A549 treated with GW870086 at 1 μM for 4 hours (cell line): Measurements from ENCODE around the gene ADORA1. TPM values are rescaled to one million over a fixed set of nuclear protein-coding genes. Genes with fewer than 3 reads are reported as not detected.

Experiments used
- total RNA-seq: library from RNA; stranded (reverse); fragments of 200-300 nt; extraction: Qiagen RNA extraction; gene quantifications from 5 replicates; pipeline ENCODE4 v1.2.3, GENCODE V29; 2022; ENCODE audit warnings: low read depth

The ADORA1 gene
- total RNA-seq = 0.58 to 1.2 TPM (median 0.80 TPM) in 5 replicates

DNA sequence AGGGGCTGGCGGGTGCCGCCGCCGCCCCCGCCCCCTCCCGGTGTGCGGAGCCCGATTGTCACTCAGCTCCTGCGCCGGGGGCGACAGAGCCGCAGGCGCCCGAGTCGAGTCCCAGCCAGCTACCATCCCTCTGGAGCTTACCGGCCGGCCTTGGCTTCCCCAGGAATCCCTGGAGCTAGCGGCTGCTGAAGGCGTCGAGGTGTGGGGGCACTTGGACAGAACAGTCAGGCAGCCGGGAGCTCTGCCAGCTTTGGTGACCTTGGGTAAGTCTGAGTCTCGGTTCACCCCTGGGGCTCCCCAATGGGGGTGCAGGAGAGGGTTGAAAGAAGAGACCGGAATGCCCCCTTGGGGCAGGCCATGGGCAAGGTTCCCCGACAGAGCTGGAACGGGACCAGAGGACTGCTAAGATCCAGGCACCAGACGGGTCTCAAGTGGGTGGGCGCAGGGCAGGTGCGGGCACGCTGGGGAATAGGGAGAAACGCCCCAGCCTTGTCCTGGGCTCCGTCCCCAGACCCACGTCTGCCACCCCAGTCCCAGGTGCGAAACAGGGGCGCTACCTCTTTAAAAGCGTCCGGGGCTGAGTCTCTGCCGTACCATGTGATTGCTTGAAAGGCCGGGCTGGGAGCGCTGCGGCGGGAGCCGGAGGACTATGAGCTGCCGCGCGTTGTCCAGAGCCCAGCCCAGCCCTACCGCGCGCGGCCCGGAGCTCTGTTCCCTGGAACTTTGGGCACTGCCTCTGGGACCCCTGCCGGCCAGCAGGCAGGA is at the start of gene ADORA1:
TSS of gene ADORA1 (plus strand) at position 61 of the 765 bp plus-strand sequence. CDS start 1,116 bp downstream, outside the sequence.

DNA sequence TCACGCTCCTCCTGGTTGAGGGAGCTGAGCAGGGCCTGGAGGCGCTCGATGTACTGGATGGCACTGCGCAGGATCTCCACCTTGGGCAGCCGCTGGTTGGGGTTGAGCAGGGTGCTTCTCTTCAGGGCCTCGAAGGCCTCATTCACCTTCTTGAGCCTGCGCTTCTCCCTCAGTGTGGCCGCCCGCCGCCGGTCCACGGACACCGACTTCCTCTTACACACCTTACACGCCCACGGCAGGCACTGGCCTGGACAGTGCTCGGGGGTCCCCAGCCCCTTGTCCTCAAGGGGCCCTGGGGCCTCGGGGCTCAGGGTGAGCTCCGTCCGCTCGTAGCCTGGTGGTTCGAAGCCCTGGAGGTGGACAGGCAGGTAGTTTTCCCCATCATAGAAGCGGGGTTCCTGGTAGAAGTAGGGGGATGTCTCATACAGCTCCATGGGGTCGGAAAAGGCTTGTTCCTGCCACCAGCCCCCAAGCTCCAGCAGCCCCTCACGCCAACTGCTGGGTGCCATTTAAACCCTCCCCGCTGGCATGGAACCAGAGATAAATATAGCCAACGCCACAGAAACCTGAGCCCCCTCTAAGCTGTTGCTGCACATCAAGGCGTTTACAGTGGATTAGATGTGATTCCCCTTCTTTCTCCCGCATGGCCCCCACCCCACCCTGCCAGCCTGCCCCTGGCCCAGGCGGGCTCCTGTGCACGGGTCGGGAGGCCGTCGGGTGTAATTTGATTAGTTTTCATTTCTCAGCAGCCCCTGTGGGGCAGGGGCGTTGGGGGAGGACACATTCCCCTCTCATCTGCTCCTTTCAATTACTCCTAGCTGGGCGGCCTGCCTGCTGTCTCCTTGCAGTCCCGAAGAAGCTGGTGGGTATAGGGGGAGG is 41.8 kb upstream of the ADORA1 start, which contains the start of gene MYOG:
TSS of gene MYOG (minus strand) at position 485 of the 879 bp plus-strand sequence. CDS start at position 434, 51 bp downstream.

DNA sequence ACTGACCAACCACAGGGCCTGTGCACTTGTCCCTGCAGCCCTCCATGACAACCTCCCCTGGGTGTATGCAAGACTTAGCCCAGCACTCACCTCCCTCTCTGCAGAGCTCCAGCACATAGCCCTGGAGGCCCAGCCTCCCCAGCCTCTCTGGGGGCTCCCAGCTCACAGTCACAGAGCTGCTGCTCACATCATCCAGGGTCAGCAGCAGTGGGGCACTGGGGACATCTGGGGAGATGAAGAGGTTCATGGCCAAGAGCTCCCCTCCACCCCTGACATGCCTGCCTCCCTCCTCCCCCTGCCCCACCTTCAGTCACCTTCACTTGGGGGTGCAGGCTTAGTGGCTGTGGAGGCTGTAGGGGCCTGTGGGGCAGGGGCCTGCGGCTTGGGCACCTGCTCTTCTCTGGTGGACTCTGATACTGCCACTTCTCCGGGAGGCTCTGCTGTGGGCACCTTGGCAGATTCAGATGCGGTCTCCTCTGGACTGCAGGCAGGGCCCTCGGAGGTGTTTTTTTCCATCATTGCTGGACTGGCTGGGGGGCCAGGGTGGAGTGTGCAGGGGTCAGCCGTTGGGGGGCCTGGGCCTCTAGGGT is 47.8 kb downstream of the ADORA1 start, which contains the start of gene MYBPH:
TSS of gene MYBPH (minus strand) at position 590 of the 590 bp plus-strand sequence. CDS start at position 519, 71 bp downstream.

GRCh38 chr1:203186446-203187303 is 59.1 kb downstream of the ADORA1 start, which contains the start of gene CHI3L1:
TSS of gene CHI3L1 (minus strand) at chr1:203186704. CDS start at chr1:203186623, 81 bp downstream.

Other genes with a start within 250 kb of the ADORA1 start
- 14.1 to 15.0 TPM (median 14.7 TPM) in 5 replicates for gene RABIF, start 238.6 kb upstream of the ADORA1 start, total RNA-seq
- 15.4 to 17.9 TPM (median 17.0 TPM) in 5 replicates for gene KLHL12, start 200.5 kb upstream of the ADORA1 start, total RNA-seq
- gene ADIPOR1, start 169.4 kb upstream of the ADORA1 start, total RNA-seq = 55.3 to 64.2 TPM (median 62.8 TPM) in 5 replicates
- gene CYB5R1, start 160.5 kb upstream of the ADORA1 start, total RNA-seq = 20.2 to 24.7 TPM (median 21.7 TPM) in 5 replicates
- 44.0 to 53.7 TPM (median 52.3 TPM) in 5 replicates for gene TMEM183A, start 120.4 kb upstream of the ADORA1 start, total RNA-seq
- gene PPFIA4, start 101.2 kb upstream of the ADORA1 start, total RNA-seq = 0.23 to 0.63 TPM (median 0.40 TPM) in 5 replicates
- not detected in 5 replicates for gene MYOG, start 41.7 kb upstream of the ADORA1 start, total RNA-seq
- gene MYBPH, start 48.1 kb downstream of the ADORA1 start, total RNA-seq = 0.07 TPM in 1 of 5 replicates, not detected in the others
- not detected in 5 replicates for gene CHI3L1, start 59.0 kb downstream of the ADORA1 start, total RNA-seq
- gene CHIT1, start 101.9 kb downstream of the ADORA1 start, total RNA-seq = not detected in 5 replicates
- gene BTG2, start 177.8 kb downstream of the ADORA1 start, total RNA-seq = 12.9 to 16.8 TPM (median 13.9 TPM) in 5 replicates
- gene FMOD, start 223.4 kb downstream of the ADORA1 start, total RNA-seq = 0.23 TPM in 2 of 5 replicates, not detected in the others